Left kidney (tissue), 8 donors: ENCODE results near the gene MYPOP. TPM values are rescaled to one million over a fixed set of nuclear protein-coding genes. Genes with fewer than 3 reads are reported as not detected.

ENCODE experiments used
- DNase-seq: peaks from one replicate; pipeline ENCODE4 v3.0.0-alpha.2; 2013
- long read RNA-seq, 8 donors: transcript quantifications; one replicate each; lab custom pipeline, GENCODE V29; 2026
- polyA plus RNA-seq: library from polyadenylated mRNA; unstranded; fragments of 120-200 nt; gene quantifications from one replicate; pipeline ENCODE4 v1.2.1, GENCODE V29; 2013; ENCODE audit not compliant: insufficient read length

The MYPOP gene, protein sequence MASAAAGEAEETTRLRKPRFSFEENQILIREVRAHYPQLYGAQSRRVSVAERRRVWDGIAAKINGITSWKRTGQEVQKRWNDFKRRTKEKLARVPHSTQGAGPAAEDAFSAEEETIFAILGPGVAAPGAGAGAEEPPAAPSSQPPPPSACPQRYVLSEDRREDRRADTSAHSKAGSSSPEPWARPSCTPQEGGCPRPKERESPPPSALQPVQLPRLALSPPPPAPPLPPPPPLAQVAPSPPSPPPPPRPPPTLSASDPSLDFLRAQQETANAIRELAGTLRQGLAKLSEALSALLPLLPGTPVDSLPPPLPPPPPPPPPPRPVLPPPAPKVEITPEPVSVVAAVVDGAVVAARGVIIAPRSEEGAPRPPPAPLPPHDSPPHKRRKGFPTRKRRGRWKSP
- polyA plus RNA-seq = 4.0 TPM
- long read RNA-seq, donor 1, partial matches to known transcripts = 5 of 9 reads
- long read RNA-seq, donor 1, other reads (novel, unspliced or antisense) = 0 of 9 reads
- long read RNA-seq, donor 2, transcript MYPOP-201 (3 exons, 1,890 nt) = major isoform, 6 of 6 reads
- long read RNA-seq, donor 2, partial matches to known transcripts = 0 of 6 reads
- long read RNA-seq, donor 2, other reads (novel, unspliced or antisense) = 0 of 6 reads
- long read RNA-seq, donor 3, partial matches to known transcripts = 0 of 2 reads
- long read RNA-seq, donor 3, other reads (novel, unspliced or antisense) = 0 of 2 reads
- long read RNA-seq, donor 4 = 0 reads
- long read RNA-seq, donor 5, transcript MYPOP-201 (3 exons, 1,890 nt) = major isoform, 5 of 5 reads
- long read RNA-seq, donor 5, partial matches to known transcripts = 0 of 5 reads
- long read RNA-seq, donor 5, other reads (novel, unspliced or antisense) = 0 of 5 reads
- long read RNA-seq, donor 6, partial matches to known transcripts = 0 of 4 reads
- long read RNA-seq, donor 6, other reads (novel, unspliced or antisense) = 0 of 4 reads
- long read RNA-seq, donor 7, partial matches to known transcripts = 0 of 1 reads
- long read RNA-seq, donor 7, other reads (novel, unspliced or antisense) = 0 of 1 reads
- long read RNA-seq, donor 8, partial matches to known transcripts = 0 of 1 reads
- long read RNA-seq, donor 8, other reads (novel, unspliced or antisense) = 0 of 1 reads

DNA sequence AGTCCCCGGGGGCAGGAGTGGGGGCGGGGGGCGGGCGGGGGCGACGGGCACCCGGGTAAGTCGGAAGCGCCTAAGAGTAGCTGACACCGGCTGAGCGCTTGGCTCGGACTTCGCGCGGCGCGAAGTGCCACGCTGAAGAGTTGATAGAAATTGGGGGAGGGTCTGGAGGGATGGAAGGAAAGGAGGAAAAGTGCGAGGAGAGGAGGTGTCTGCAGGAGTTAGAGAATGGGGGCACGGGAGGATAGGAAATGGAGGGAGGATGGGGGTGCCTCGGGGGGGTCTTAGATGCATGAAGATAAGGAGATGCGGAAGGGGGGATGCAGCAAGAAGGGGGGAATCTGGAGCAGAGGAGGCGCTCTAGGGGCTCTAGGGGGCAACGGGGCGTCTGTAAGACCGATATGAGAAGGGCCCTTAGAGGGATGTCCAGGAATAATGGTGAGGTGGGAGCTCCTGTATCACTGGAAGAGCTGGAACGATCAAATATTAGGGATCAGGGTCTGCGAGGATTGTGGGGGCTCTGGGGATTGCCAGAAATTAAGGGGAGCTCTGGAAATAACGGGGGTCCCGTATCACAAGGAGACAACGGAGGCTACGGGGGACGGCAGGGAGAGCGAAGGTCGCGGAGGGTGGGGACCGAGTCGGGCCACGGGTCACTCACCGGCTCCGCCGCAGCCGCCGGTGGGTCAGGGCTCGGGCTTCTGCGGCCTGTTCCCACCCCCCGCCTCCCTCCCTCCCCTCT is at the start of gene MYPOP:
TSS of gene MYPOP (minus strand) at position 702 of the 739 bp plus-strand sequence. CDS start 840 bp downstream, outside the sequence.
- DNase-seq = no peak

DNA sequence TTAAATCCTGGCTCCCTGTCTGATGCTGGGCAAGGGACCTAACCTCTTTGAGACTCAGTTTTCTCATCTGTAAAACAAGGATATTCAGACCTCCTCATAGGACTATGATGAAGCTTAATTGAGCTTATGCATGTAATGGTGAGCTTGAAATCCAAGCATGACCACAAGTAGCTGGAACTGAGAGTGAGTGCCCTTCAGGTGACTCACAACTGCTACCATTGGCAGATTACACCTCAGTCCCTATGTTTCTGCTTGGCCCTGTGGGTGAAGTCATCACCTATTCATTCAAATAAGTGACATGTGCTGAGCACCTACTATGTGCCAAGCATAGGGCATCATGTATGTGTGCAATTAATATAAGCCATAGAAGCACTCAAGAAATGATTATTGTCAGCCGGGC is 45.5 kb upstream of the MYPOP start:
- no peak for DNase-seq

GRCh38 chr19:45940515-45940805 is 38.0 kb upstream of the MYPOP start:
- DNase-seq = no peak

DNA sequence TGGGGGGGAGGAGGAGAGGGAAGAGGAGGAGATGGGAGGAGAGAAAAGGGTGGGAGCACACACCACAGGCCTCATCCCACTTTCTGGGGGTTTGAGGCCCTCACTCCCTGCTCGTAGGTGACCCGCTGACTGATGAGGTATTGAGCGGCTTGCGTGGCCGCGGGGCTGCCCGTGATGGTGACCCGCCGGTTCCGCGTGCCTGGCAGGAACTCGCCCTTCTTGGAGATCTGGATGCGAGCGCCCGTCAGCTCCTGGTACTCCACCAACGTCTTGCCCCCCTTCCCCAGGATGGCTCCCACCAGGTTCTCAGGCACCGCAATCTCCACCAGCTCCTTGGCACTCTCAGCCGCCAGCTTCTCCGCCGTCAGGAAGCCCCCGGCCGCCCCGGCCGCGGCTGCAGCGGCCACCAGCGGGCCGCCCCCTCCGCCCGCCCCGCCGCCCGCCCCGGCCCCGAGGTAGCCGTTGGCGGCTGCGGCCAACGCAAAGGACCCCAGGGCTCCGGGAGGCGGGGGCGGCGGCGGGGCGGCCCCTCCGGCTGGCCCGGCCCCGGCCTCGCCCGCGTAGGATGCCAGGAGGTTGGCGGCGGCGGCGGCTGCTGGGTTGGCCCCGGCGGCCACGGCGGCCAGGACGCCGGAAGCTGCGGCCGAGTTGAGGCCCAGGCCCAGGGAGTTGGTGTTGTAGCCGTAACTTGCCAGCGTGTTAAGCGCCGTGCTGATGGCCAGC is 37.5 kb upstream of the MYPOP start:
- DNase-seq = no peak

GRCh38 chr19:45938733-45939319 is 36.4 kb upstream of the MYPOP start:
- no peak for DNase-seq

DNA sequence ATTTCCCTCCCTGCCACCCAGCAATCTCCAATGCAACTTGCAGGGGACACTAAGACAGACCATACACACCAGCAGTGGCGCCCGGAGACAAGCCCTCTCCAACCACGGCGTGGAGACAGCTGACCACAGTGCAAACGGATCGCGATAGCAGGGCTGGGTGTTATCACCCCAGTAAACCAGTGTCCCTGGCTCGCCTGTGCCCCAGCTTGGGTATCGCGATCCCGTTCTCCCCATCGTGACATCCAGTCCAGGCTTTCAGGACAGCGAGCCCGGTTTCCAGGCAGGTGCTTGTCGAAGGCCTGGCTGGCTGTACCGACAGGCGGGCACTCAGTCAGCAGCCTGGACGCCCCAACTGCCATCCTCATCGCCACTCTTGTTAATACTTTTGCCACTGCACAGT is 32.9 kb upstream of the MYPOP start:
- no peak for DNase-seq

- DNase-seq = no peak
Observed at GRCh38 chr19:45934551-45935230, 32.3 kb upstream of the MYPOP start.

DNA sequence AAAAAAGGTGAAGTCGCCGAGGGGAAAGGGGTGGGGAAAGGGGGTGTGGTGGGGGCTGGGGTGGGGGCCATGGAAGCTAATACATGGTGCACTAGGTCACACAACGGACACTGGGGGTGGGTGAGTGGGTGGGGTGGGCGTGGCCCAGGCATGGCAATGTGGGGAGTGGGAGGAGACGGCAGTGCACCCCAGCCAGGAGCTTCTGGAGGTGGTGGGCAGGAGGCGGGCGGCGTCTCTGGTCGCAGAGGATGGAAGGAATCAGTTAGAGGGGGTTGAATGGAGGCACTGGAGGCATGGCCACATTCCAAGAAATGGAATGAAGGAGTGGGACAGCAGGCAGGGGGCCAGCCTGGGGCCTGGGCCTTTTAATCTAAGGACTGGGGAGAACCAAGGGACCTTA is 31.3 kb upstream of the MYPOP start:
- DNase-seq = no peak

DNA sequence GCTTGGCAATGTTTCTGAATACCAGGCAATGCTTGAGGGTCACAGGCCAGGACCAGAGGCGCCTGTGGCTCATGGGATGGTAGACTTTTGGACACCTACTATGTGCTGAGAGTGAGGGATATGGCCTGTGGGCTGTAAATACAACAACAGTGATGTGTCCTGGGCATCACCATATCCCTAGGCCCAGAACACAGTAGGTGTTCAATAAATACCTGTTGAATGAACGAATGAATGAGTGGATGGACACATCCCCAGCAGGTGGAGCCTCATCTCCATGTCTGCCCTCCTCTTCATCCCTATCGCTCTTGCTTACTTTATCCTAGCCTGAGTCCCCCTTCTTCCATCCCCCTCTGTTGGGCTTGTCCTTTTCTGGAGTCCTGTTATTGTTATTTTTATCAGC is 28.6 kb upstream of the MYPOP start:
- DNase-seq = no peak

DNA sequence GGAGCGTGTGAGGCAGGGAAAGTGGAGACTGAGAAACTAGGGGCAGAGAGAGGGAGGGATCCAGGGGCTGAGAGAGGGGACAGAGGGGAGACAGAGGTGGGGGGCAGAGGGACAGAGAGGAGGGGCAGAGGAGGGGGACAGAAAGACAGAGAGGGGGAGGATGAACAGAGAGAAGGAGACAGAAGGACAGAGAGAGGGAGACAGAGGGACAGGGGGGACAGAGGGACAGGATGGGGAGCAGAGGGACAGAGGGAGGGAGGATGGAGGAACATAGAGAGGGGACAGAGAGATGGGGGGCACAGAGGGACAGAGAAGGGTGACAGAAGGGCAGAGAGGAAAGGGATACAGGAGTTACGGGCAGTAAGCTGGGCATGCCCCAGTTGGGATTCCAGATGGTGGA is 26.8 kb upstream of the MYPOP start:
- DNase-seq = no peak

DNA sequence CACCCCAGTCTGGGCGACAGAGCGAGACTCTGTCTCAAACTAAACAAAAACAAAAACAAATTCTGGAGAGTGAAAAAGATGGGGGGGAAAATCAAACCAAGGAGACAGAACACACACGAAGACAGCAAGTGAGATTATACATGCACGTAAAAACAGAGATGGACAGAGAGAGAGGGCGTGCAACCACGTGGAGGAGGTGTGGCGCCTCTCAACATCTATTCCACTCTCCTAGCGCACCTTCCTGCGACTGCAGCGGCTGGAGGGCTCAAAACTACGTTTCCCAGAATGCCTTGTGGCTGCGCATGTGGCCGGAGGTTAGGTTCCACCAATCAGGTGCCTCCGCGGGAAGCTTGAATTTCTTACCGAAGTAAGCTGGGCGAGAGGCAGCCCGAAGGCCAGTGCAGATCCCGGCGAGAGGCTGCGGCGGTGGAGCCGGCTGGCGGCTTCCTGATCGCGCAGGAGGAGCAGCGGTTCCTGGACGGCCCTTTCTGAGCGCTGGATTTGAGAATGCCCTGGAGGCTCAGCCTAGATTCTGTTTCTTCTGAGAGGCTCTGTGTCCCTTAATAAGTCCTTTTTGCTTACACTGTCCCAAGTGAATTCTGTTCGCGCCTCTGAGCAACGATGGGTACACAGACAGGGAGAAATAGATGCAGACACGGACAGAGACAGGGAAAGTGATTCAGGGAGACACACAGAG is 25.3 kb upstream of the MYPOP start:
- peak; percentile 86 for DNase-seq

GRCh38 chr19:45924891-45925447 is 22.6 kb upstream of the MYPOP start:
- no peak for DNase-seq

DNA sequence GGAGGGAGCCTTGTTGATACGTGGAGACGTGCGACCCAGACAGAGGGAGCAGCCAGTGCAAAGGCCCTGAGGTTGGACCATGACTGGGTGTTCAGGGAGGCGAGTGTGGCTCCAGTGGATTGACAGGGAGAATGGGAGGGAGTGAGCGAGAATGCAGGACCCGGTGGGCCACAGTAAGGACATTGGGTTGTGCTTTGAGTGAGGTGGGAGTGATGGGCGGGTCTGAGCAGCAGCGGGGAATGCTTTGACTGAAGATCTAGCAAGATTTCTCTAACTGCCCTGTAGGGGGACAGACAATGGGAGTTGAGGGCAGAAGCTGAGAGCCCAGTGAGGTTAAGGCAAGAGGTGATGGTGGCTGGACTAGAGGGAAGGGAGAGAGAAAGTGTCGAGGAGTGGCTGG is 19.9 kb upstream of the MYPOP start:
- no peak for DNase-seq

GRCh38 chr19:45920458-45920857 is 18.0 kb upstream of the MYPOP start:
- DNase-seq = no peak

DNA sequence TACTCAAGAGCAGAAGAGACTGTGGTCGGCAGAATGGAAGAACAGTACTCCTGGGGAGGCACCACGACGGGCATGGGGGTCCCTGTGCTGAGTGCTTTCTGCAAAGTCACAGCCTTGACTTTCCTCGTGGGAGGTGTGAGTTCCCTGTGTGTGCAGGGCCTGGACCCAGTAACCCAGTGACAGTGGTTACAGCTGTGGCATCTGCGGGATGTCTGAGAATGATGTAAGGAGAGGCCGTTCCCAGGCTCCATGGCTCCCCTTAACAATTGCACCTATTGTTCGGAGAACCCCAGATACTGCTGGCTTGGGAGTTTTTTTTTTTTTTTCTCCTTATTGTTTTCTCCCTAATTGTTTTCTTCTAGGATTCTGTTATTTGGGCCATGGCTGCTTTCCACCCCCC is 17.3 kb upstream of the MYPOP start:
- DNase-seq = no peak

DNA sequence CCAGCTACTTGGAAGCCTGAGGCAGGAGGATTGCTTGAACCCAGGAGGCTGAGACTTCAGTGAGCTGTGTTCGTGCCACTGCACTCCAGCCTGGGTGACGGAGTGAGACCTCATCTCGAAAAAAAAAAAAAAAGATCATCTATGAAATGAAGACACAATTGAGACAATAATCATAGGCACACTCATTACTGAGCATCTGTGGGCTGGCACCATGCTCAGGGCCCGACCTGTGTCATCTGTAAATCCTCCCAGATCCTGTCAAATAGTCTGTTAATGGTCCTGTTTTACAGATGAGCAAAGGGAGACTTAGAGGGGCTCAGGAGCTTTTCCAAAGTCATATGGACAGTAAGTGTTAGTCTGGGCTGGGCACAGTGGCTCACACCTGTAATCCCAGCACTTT is 16.3 kb upstream of the MYPOP start:
- no peak for DNase-seq

DNA sequence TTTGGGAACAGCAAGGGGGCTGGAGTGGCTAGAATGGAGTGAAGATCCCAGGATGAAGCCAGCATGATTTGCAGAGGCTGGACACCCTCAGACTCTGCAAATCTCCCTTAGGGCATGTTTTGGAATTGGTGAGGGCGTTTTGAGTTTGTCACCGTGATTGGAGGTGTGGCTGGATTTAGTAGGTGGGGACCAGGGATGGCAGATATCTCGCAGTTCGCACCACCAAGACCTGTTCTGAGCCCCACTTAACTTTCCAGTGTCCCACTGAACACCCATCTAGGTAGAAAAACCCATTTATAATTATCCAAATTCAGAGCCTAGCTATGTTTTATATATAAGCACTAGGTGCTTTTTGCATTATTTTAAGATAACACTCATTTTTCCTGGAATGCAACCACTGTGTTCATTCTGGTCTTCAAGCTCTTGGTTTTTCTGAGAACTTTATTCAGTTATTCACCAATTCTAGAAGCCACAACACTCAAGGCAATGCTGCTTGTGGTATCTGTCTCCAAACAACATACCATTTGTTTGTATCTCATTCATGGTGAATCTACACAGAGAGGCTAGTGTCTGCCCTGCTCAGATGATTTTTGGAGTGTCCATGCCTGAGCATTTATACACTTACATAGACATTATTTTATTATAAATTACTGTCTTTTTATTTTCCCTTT is 15.1 kb upstream of the MYPOP start:
- no peak for DNase-seq

DNA sequence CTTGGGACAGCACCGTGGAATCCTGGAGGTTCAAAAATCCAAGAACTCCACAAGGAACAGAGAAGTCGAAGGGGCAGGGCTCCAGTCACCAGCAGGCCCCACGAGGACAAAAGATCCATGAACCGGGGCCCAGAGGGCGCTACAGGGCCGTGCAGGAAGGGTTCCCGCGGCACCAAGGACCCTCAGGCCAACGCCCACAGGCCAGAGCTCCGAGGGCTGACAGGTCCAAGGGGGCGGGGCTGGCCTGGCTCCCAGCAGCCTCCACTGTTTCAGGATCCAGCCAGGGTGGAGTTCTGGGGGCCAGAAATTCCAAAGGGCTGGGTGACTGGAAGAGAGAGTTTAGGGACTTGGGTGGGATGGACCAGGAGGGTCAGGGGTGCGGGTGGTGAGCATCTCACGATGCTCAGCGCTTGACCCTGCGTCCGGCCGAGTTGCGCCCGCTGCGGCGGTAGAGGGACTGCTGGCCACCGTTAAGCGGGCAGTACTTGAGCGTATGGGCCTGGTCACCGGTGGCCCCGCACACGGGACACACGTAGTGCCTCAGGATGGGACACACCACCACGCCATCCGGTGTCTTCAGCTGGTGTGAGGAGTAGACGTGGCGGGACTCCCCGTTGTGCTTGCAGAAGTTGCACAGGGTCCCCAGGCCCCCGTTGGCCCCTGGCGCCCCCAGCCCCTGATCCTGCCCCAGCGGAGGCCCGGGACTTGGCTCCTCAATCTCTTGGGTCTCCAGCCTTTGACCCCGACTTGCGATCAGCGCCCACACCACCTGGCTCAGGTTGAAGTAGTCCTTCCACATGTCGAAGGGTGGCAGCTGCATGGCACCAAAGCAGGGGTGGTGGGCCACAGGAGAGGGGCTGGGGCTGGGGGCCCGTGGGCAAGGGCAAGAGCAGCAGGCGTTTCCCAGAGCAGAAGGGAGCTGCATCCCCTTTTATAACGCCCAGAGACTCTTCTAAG is 11.7 kb upstream of the MYPOP start, which contains the start of gene NANOS2:
TSS of gene NANOS2 (minus strand) at position 905 of the 957 bp plus-strand sequence. CDS start at position 820, 85 bp downstream.
- DNase-seq = no peak
